HCT116 (cell line): Measurements from ENCODE around the gene UPK3A. TPM values are rescaled to one million over a fixed set of nuclear protein-coding genes. Genes with fewer than 3 reads are reported as not detected.

ENCODE experiments used
- ATAC-seq: fragments of 200-7000 bp; cut with Tn5 transposase; 2 replicates; pipeline ENCODE4 v1.9.1; 2020; ENCODE audit warnings: mild to moderate bottlenecking, moderate library complexity
- BruUV-seq: library from RNA; stranded (reverse); fragments of 400-500 nt; replicated peaks from 2 replicates; lab custom pipeline; 2021; lab: Mats Ljungman, UMichigan
- CTCF ChIA-PET: fragments of 300-600 bp; sonication (Branson Sonifier 250); formaldehyde crosslinking; loops from one replicate; lab custom pipeline; 2021; ENCODE audit warnings: antibody characterized with exemption; lab: Charles Lee
- POLR2A ChIA-PET: fragments of 300-600, 350-600 bp; sonication (Branson Sonifier 250); formaldehyde crosslinking; loops from one replicate; lab custom pipeline; 2021; ENCODE audit warnings: antibody characterized with exemption; lab: Charles Lee
- RAD21 ChIA-PET, 2 experiments: fragments of 300-600 bp; sonication (Branson Sonifier 250); formaldehyde crosslinking; loops; one replicate each; lab custom pipeline; 2023; ENCODE audit warnings: low total read pairs in 2 of 2; ENCODE audit not compliant: uncharacterized antibody in 2 of 2, unreplicated experiment in 2 of 2, low non-redundant PET in 1 of 2; lab: Charles Lee
- DNase-seq: peaks from one replicate; pipeline ENCODE4 v3.0.0-alpha.2; 2010; ENCODE audit warnings: low read depth, low spot score
- H2AFZ ChIP-seq: fragments of 200-600 bp; shearing (Covaris generic), sonication (generic); 2 replicates; pipeline ENCODE4 v1.6.1; 2017; ENCODE audit warnings: low read depth, mixed run types, mixed read lengths, antibody characterized with exemption, low read length; ENCODE audit not compliant: poor library complexity, severe bottlenecking
- H3K27ac ChIP-seq: 2 replicates; pipeline ENCODE4 v1.5.1; 2012; ENCODE audit warnings: low read depth, low read length
- H3K27me3 ChIP-seq: fragments of 200-600 bp; sonication (generic); 2 replicates; pipeline ENCODE4 v1.6.1; 2016; ENCODE audit warnings: mixed run types, low read length, mixed read lengths; ENCODE audit not compliant: insufficient read depth
- H3K36me3 ChIP-seq, 2 experiments: fragments of 200-500 bp in 1 of 2; fragments of 200-600 bp in 1 of 2; sonication (Bioruptor generic) in 1 of 2; sonication (generic) in 1 of 2; 2 replicates each; pipeline versions ENCODE4 v1.5.1 to v1.6.1; 2014 to 2016; ENCODE audit warnings: low read length in 2 of 2, inconsistent platforms in 1 of 2, mixed read lengths in 1 of 2, mixed run types in 1 of 2; ENCODE audit not compliant: insufficient read depth in 2 of 2, control insufficient read depth in 1 of 2
- H3K4me1 ChIP-seq, 2 experiments: fragments of 200-600 bp in 1 of 2; sonication (generic) in 1 of 2; 2 replicates each; pipeline versions ENCODE4 v1.5.1 to v1.6.1; 2012 to 2017; ENCODE audit warnings: low read length in 2 of 2, inconsistent platforms in 1 of 2, mild to moderate bottlenecking in 1 of 2, mixed read lengths in 1 of 2, mixed run types in 1 of 2, moderate library complexity in 1 of 2; ENCODE audit not compliant: insufficient read depth in 2 of 2, control insufficient read depth in 1 of 2
- H3K4me2 ChIP-seq: fragments of 200-600 bp; sonication (generic); 2 replicates; pipeline ENCODE4 v1.6.1; 2017; ENCODE audit warnings: mixed run types, low read length, mixed read lengths
- H3K4me3 ChIP-seq, 2 experiments: fragments of 200-600 bp in 1 of 2; sonication (generic) in 1 of 2; replicated peaks in 1 of 2; 2 replicates each; pipeline ENCODE4 v1.5.1; 2011 to 2016; ENCODE audit warnings: low read length in 2 of 2, control low read depth in 1 of 2, low read depth in 1 of 2, mild to moderate bottlenecking in 1 of 2, mixed read lengths in 1 of 2, mixed run types in 1 of 2
- H3K79me2 ChIP-seq: fragments of 200-600 bp; sonication (generic); 2 replicates; pipeline ENCODE4 v1.6.1; 2017; ENCODE audit warnings: mild to moderate bottlenecking, mixed run types, low read length, moderate library complexity, mixed read lengths; ENCODE audit not compliant: insufficient read depth
- H3K9ac ChIP-seq: fragments of 200-600 bp; sonication (generic); 2 replicates; pipeline ENCODE4 v1.6.1; 2016; ENCODE audit warnings: low read length, mixed read lengths
- H3K9me2 ChIP-seq: fragments of 200-600 bp; sonication (generic), shearing (Covaris generic); 2 replicates; pipeline ENCODE4 v1.6.1; 2017; ENCODE audit warnings: mixed run types, mild to moderate bottlenecking, moderate library complexity; ENCODE audit not compliant: insufficient read depth
- H3K9me3 ChIP-seq, 2 experiments: fragments of 200-500 bp in 1 of 2; fragments of 200-600 bp in 1 of 2; sonication (Bioruptor generic) in 1 of 2; sonication (generic) in 1 of 2; 2 replicates each; pipeline ENCODE4 v1.6.1; 2014 to 2017; ENCODE audit warnings: low read length in 2 of 2, mixed read lengths in 2 of 2, inconsistent platforms in 1 of 2, low read depth in 1 of 2, mild to moderate bottlenecking in 1 of 2, mixed run types in 1 of 2, moderate library complexity in 1 of 2; ENCODE audit not compliant: control insufficient read depth in 1 of 2, insufficient read depth in 1 of 2
- H4K20me1 ChIP-seq: fragments of 200-600 bp; sonication (generic), shearing (Covaris generic); 2 replicates; pipeline ENCODE4 v1.6.1; 2017; ENCODE audit warnings: mixed run types, mild to moderate bottlenecking, moderate library complexity; ENCODE audit not compliant: insufficient read depth
- CBX3 ChIP-seq: IDR thresholded peaks from 2 replicates; pipeline ENCODE4 v1.6.1; 2012; ENCODE audit warnings: low read depth
- CEBPB ChIP-seq: IDR thresholded peaks from 2 replicates; pipeline ENCODE4 v1.6.1; 2012; ENCODE audit warnings: low read depth
- CTCF ChIP-seq, 3 experiments: fragments of 200-600 bp in 1 of 3; sonication (generic) in 1 of 3; IDR thresholded peaks in 2 of 3; conservative IDR thresholded peaks in 1 of 3; 2 replicates each; pipeline ENCODE4 v1.5.1; 2012 to 2017; ENCODE audit warnings: low read depth in 2 of 3, low read length in 2 of 3, antibody characterized with exemption in 1 of 3, borderline replicate concordance in 1 of 3, control low read depth in 1 of 3, mild to moderate bottlenecking in 1 of 3, mixed read lengths in 1 of 3, mixed run types in 1 of 3, moderate library complexity in 1 of 3; ENCODE audit not compliant: insufficient read depth in 1 of 3
- EGR1 ChIP-seq: IDR thresholded peaks from 2 replicates; pipeline ENCODE4 v1.6.1; 2012; ENCODE audit warnings: low read depth
- ELF1 ChIP-seq: IDR thresholded peaks from 2 replicates; pipeline ENCODE4 v1.6.1; 2012; ENCODE audit warnings: low read depth, borderline replicate concordance
- EZH2 ChIP-seq: fragments of 200-600 bp; sonication (generic); IDR thresholded peaks from 2 replicates; pipeline ENCODE4 v1.6.1; 2017; ENCODE audit warnings: antibody characterized with exemption, mixed run types
- EZH2phosphoT487 ChIP-seq: fragments of 200-600 bp; IDR thresholded peaks from 2 replicates; pipeline ENCODE4 v1.6.1; 2018; ENCODE audit warnings: antibody characterized with exemption, borderline replicate concordance
- FOSL1 ChIP-seq: IDR thresholded peaks from 2 replicates; pipeline ENCODE4 v1.6.1; 2012; ENCODE audit warnings: low read depth
- JUND ChIP-seq: IDR thresholded peaks from 2 replicates; pipeline ENCODE4 v1.6.1; 2012
- POLR2A ChIP-seq: IDR thresholded peaks from 2 replicates; pipeline ENCODE4 v1.7.0; 2011; ENCODE audit warnings: borderline replicate concordance; ENCODE audit not compliant: insufficient read depth, insufficient read length; ENCODE audit errors: extremely low read depth
- POLR2AphosphoS5 ChIP-seq: IDR thresholded peaks from 2 replicates; pipeline ENCODE4 v1.6.1; 2011; ENCODE audit warnings: mild to moderate bottlenecking, low read depth, low read length, moderate library complexity
- RAD21 ChIP-seq: IDR thresholded peaks from 2 replicates; pipeline ENCODE4 v1.6.1; 2012; ENCODE audit warnings: low read depth, mild to moderate bottlenecking
- REST ChIP-seq: IDR thresholded peaks from 2 replicates; pipeline ENCODE4 v1.6.1; 2012; ENCODE audit warnings: low read depth
- SP1 ChIP-seq: IDR thresholded peaks from 2 replicates; pipeline ENCODE4 v1.6.1; 2012; ENCODE audit warnings: low read depth
- TCF7L2 ChIP-seq: IDR thresholded peaks from 2 replicates; pipeline ENCODE4 v1.7.0; 2011; ENCODE audit warnings: borderline replicate concordance, inconsistent platforms; ENCODE audit not compliant: insufficient read depth, insufficient read length; ENCODE audit errors: extremely low read depth
- ZFX ChIP-seq: fragments of 450-650 bp; IDR thresholded peaks from 2 replicates; pipeline ENCODE4 v1.6.1; 2017
- ZNF274 ChIP-seq: fragments of 200-500 bp; sonication (Bioruptor generic); IDR thresholded peaks from 2 replicates; pipeline ENCODE4 v1.6.1; 2014; ENCODE audit warnings: mild to moderate bottlenecking, low read depth, low read length, inconsistent platforms
- intact Hi-C: fragments of 100-400 bp; cut with micrococcal nuclease; formaldehyde crosslinking; loops from 2 replicates; pipeline ENCODE4 v1.10.0; 2022
- total RNA-seq: library from RNA; stranded (reverse); gene quantifications from one replicate; pipeline ENCODE4 v1.2.1, GENCODE V29; 2021; ENCODE audit not compliant: unreplicated experiment
- TF ChIP-seq, protein P1 (sequence below): IDR thresholded peaks from 2 replicates; pipeline ENCODE4 v1.6.1; 2011; ENCODE audit warnings: mild to moderate bottlenecking, low read length, moderate library complexity; ENCODE audit not compliant: insufficient replicate concordance; ENCODE audit errors: extremely low read depth
- TF ChIP-seq, protein P2 (sequence below): IDR thresholded peaks from 2 replicates; pipeline ENCODE4 v1.6.1; 2012
- TF ChIP-seq, protein P3 (sequence below): IDR thresholded peaks from 2 replicates; pipeline ENCODE4 v1.6.1; 2012

Gene UPK3A
- total RNA-seq, 1 experiment from 2014 or later: not detected

- ATAC-seq: no peak
These were observed 21.4 kb downstream of the UPK3A start for GRCh38 chr22:45306139-45306538.

More at GRCh38 chr22:45306139-45306538, 21.4 kb downstream of the UPK3A start:
- peaks cover 26 to 40% of the 10 kb centered on the region in 2 experiments for H3K4me1 ChIP-seq
- no TSS peak for BruUV-seq
- no peak overlapping the region for H3K4me3 ChIP-seq
- no peak overlapping the region for H2AFZ ChIP-seq
- no peaks in the 10 kb centered on the region for H3K9me3 ChIP-seq
- no peaks in the 10 kb centered on the region for H4K20me1 ChIP-seq
- no peaks in the 10 kb centered on the region for H3K27me3 ChIP-seq
- H3K9ac ChIP-seq: no peak overlapping the region
- H3K4me2 ChIP-seq: no peak overlapping the region
- no peaks in the 10 kb centered on the region for H3K36me3 ChIP-seq
- H3K27ac ChIP-seq: no peak overlapping the region
- RAD21 ChIA-PET: no interaction called here
- intact Hi-C loops: no loop called here
- DNase-seq: no peak
- no peaks in the 10 kb centered on the region for H3K9me2 ChIP-seq
- CTCF ChIA-PET: no interaction called here
- TF ChIP-seq POLR2A: no peak
- TF ChIP-seq, protein P1, sequence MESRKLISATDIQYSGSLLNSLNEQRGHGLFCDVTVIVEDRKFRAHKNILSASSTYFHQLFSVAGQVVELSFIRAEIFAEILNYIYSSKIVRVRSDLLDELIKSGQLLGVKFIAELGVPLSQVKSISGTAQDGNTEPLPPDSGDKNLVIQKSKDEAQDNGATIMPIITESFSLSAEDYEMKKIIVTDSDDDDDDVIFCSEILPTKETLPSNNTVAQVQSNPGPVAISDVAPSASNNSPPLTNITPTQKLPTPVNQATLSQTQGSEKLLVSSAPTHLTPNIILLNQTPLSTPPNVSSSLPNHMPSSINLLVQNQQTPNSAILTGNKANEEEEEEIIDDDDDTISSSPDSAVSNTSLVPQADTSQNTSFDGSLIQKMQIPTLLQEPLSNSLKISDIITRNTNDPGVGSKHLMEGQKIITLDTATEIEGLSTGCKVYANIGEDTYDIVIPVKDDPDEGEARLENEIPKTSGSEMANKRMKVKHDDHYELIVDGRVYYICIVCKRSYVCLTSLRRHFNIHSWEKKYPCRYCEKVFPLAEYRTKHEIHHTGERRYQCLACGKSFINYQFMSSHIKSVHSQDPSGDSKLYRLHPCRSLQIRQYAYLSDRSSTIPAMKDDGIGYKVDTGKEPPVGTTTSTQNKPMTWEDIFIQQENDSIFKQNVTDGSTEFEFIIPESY: no peak
- no peak for TF ChIP-seq EZH2phosphoT487
- TF ChIP-seq, protein P2, sequence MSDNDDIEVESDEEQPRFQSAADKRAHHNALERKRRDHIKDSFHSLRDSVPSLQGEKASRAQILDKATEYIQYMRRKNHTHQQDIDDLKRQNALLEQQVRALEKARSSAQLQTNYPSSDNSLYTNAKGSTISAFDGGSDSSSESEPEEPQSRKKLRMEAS: no peak
- no peak for TF ChIP-seq TCF7L2
- TF ChIP-seq, protein P3, sequence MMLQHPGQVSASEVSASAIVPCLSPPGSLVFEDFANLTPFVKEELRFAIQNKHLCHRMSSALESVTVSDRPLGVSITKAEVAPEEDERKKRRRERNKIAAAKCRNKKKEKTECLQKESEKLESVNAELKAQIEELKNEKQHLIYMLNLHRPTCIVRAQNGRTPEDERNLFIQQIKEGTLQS: no peak
- TF ChIP-seq ELF1: no peak
- no peak for TF ChIP-seq EGR1
- TF ChIP-seq ZNF274: no peak
- TF ChIP-seq POLR2AphosphoS5: no peak
- no peak for TF ChIP-seq CTCF (IDR thresholded peaks at IDR 0.05 in 2 of 3, conservative IDR thresholded peaks at IDR 0.05 in 1 of 3; ENCODE audit: borderline replicate concordance in 1 of 3, insufficient read depth in 1 of 3, low read depth in 2 of 3, low read length in 2 of 3)
- no peak for TF ChIP-seq RAD21
- no peak for TF ChIP-seq JUND
- TF ChIP-seq SP1: no peak
- no peak for TF ChIP-seq ZFX
- no peak for TF ChIP-seq EZH2
- TF ChIP-seq CBX3: no peak
- no peak for TF ChIP-seq FOSL1
- TF ChIP-seq REST: no peak
- no peak for TF ChIP-seq CEBPB
- H3K79me2 ChIP-seq: peaks cover 13% of the 10 kb centered on the region
- POLR2A ChIA-PET: no interaction called here
